ENCODE data around the gene DNAH3. TPM values are rescaled to one million over a fixed set of nuclear protein-coding genes. Genes with fewer than 3 reads are reported as not detected.

Gene DNAH3, protein sequence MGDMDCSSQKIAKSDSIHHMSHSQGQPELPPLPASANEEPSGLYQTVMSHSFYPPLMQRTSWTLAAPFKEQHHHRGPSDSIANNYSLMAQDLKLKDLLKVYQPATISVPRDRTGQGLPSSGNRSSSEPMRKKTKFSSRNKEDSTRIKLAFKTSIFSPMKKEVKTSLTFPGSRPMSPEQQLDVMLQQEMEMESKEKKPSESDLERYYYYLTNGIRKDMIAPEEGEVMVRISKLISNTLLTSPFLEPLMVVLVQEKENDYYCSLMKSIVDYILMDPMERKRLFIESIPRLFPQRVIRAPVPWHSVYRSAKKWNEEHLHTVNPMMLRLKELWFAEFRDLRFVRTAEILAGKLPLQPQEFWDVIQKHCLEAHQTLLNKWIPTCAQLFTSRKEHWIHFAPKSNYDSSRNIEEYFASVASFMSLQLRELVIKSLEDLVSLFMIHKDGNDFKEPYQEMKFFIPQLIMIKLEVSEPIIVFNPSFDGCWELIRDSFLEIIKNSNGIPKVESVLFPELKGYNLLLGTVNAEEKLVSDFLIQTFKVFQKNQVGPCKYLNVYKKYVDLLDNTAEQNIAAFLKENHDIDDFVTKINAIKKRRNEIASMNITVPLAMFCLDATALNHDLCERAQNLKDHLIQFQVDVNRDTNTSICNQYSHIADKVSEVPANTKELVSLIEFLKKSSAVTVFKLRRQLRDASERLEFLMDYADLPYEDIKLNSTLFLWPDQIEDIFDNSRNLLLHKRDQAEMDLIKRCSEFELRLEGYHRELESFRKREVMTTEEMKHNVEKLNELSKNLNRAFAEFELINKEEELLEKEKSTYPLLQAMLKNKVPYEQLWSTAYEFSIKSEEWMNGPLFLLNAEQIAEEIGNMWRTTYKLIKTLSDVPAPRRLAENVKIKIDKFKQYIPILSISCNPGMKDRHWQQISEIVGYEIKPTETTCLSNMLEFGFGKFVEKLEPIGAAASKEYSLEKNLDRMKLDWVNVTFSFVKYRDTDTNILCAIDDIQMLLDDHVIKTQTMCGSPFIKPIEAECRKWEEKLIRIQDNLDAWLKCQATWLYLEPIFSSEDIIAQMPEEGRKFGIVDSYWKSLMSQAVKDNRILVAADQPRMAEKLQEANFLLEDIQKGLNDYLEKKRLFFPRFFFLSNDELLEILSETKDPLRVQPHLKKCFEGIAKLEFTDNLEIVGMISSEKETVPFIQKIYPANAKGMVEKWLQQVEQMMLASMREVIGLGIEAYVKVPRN (N-terminal part only)
- under 1 TPM; 0.40 to 0.82 TPM for total RNA-seq
- polyA plus RNA-seq (2013, experiment 1 of 2), result 0.11 TPM
- polyA plus RNA-seq (2013, experiment 2 of 2), result 0.29 TPM
- long read RNA-seq, experiment 1, result 0 reads
- long read RNA-seq, experiment 2, partial matches to known transcripts, result 0 of 2 reads
- long read RNA-seq, experiment 2, other reads (novel, unspliced or antisense), result 2 of 2 reads
- long read RNA-seq, experiment 3, partial matches to known transcripts, result 0 of 2 reads
- long read RNA-seq, experiment 3, other reads (novel, unspliced or antisense), result 2 of 2 reads
- long read RNA-seq, experiment 4, partial matches to known transcripts, result 0 of 2 reads
- long read RNA-seq, experiment 4, other reads (novel, unspliced or antisense), result 2 of 2 reads

DNA sequence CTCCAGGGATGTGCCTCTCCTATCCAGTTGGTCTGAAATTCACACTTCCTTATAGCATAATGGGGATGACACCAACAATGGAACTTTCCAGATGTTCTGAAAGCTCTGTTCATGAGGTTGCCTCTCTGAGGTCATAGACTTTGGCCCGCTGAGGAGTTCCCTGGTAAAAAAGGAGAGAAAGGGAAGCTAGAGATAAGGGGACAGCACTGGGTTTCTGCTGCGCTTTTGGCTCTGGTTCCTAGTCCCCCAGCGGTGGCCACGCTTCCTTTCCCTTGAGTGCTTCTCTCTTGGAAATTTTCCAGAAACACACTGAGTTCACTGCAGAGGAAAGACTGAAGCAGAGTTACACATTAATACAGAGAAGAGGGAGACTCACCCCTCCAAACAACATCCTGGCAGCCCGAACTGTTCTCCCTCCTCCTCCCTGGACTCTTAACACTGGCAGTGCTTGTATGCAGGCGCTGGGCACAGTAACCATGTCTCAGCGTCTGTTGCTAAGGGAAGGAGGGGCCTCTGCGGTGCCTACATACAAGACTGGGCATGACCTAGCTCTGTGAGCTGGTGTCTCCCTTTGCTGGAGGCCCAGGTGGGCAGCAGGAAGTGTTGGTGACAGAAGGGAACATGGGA lies at the start of gene DNAH3:
TSS of gene DNAH3 (minus strand) at position 472 of the 627 bp plus-strand sequence. CDS start 527 bp downstream, outside the sequence.
- Histone ChIP-seq H3K9me3 (ENCODE audit: control insufficient read depth, low read length) (peaks cover 4% of the 10 kb centered on the region), H3K9ac (ENCODE audit: extremely low read depth, low read length, poor library complexity, severe bottlenecking) (no peak within 1 kb of the TSS), H3K36me3 (ENCODE audit: control insufficient read depth, insufficient read depth, low read length) (no peaks in the 10 kb centered on the region), H3K27me3 (ENCODE audit: control insufficient read depth, insufficient read depth, low read length, poor library complexity, severe bottlenecking) (no peaks in the 10 kb centered on the region), H3K4me3 (ENCODE audit: low read length) (no peak within 1 kb of the TSS), H3K27ac (ENCODE audit: low read depth, low read length) (no peak within 1 kb of the TSS), H3K4me1 (ENCODE audit: control insufficient read depth, insufficient read depth, low read length) (no peaks in the 10 kb centered on the region)
- TF ChIP-seq, protein P1, sequence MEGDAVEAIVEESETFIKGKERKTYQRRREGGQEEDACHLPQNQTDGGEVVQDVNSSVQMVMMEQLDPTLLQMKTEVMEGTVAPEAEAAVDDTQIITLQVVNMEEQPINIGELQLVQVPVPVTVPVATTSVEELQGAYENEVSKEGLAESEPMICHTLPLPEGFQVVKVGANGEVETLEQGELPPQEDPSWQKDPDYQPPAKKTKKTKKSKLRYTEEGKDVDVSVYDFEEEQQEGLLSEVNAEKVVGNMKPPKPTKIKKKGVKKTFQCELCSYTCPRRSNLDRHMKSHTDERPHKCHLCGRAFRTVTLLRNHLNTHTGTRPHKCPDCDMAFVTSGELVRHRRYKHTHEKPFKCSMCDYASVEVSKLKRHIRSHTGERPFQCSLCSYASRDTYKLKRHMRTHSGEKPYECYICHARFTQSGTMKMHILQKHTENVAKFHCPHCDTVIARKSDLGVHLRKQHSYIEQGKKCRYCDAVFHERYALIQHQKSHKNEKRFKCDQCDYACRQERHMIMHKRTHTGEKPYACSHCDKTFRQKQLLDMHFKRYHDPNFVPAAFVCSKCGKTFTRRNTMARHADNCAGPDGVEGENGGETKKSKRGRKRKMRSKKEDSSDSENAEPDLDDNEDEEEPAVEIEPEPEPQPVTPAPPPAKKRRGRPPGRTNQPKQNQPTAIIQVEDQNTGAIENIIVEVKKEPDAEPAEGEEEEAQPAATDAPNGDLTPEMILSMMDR (conservative IDR thresholded peaks at IDR 0.05), result no peak
- Mint-ChIP-seq H3K27ac (no peak within 1 kb of the TSS), H3K4me1 (peaks cover 3% of the 10 kb centered on the region), H3K36me3 (ENCODE audit: low read depth) (no peaks in the 10 kb centered on the region), H3K27me3 (ENCODE audit: insufficient read depth) (peaks cover 33% of the 10 kb centered on the region), H3K9me3 (peaks cover 8% of the 10 kb centered on the region), H3K4me3 (no peak within 1 kb of the TSS)
- no peak for DNase-seq
- WGBS, 2 experiments (ENCODE audit: insufficient coverage in 1 of 2, insufficient read length in 1 of 2), result 90 to 94% methylated on average over 5 to 8 of the region's 8 CpGs

DNA sequence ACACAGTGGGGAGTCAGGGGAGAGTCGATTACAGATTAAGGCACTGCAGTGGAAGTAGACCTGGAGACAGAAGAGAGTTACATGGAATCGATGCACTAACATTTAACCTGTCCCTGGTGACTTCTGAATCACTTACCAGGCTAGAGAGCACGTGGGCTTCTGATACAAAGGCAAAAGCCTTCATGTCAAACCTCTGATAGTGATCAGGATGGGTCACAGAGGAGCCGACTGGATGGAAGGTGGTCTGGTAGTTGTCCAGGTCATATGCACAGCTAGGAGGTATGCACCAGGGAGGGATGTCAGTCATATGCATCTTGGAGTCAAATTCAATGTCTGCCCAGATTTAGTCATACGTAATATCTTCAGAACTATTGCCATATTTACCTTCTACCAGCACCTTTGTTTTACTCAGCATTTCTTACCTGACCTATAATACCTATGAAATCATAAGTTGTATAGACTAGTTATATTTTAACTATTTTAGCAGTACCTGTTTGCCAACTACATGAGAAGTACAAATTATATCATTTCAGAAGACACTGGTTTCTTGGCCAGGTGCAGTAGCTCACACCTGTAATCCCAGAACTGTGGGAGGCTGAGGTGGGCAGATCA lies 49.1 kb upstream of the DNAH3 start:
- H3K9me3 ChIP-seq (ENCODE audit: control insufficient read depth, low read length), result no peaks in the 10 kb centered on the region
- no peak overlapping the region for H3K27ac ChIP-seq (ENCODE audit: low read depth, low read length)
- H3K4me3 ChIP-seq (ENCODE audit: low read length), result no peak overlapping the region
- no peaks in the 10 kb centered on the region for H3K4me1 ChIP-seq (ENCODE audit: control insufficient read depth, insufficient read depth, low read length)
- TF ChIP-seq, protein P1 (conservative IDR thresholded peaks at IDR 0.05), result no peak
- DNase-seq, result no peak
- H3K27me3 ChIP-seq (ENCODE audit: control insufficient read depth, insufficient read depth, low read length, poor library complexity, severe bottlenecking), result peaks cover 16% of the 10 kb centered on the region
- H3K27me3 Mint-ChIP-seq (ENCODE audit: insufficient read depth), result peaks cover 39% of the 10 kb centered on the region
- H3K9ac ChIP-seq (ENCODE audit: extremely low read depth, low read length, poor library complexity, severe bottlenecking), result no peak overlapping the region
- no peaks in the 10 kb centered on the region for H3K4me1 Mint-ChIP-seq
- H3K36me3 Mint-ChIP-seq (ENCODE audit: low read depth), result no peaks in the 10 kb centered on the region
- no peak overlapping the region for H3K4me3 Mint-ChIP-seq
- WGBS, 2 experiments (ENCODE audit: insufficient coverage in 1 of 2, insufficient read length in 1 of 2), result 69 to 88% methylated on average over 4 to 5 of the region's 5 CpGs
- no peaks in the 10 kb centered on the region for H3K36me3 ChIP-seq (ENCODE audit: control insufficient read depth, insufficient read depth, low read length)
- H3K27ac Mint-ChIP-seq, result no peak overlapping the region
- no peaks in the 10 kb centered on the region for H3K9me3 Mint-ChIP-seq

All from endodermal cell (in vitro differentiated cells).